ENCODE measurements around the gene DRC1. TPM values are rescaled to one million over a fixed set of nuclear protein-coding genes. Genes with fewer than 3 reads are reported as not detected.

Gene DRC1
- total and polyA plus RNA-seq, 7 experiments from 2014 or later: 0.29 TPM; not detected in 6

- H3K4me1 ChIP-seq (ENCODE audit: control insufficient read depth in 2 of 2, insufficient read depth in 2 of 2, low read length in 2 of 2): no peaks in the 10 kb centered on the region
- intact Hi-C loops (cut with micrococcal nuclease): no loop called here
- Mint-ChIP-seq H3K36me3 (no peaks in the 10 kb centered on the region), H3K4me1 (peaks cover 0 to 10% (median 4%) of the 10 kb centered on the region in 7 donors), H3K4me3 (no peak overlapping the region), H3K27me3 (peaks cover 0 to under 1% (median 0%) of the 10 kb centered on the region in 5 donors), H3K27ac (no peak overlapping the region), H3K9me3 (no peaks in the 10 kb centered on the region)
- H3K27me3 ChIP-seq (ENCODE audit: control insufficient read depth in 2 of 2, insufficient read depth in 2 of 2, low read length in 2 of 2): no peaks in the 10 kb centered on the region
- ATAC-seq (no peak), DNase-seq (no peak)
- H3K27ac ChIP-seq (ENCODE audit: low read depth, low read length): no peak overlapping the region
- no peaks in the 10 kb centered on the region for H3K9me3 ChIP-seq (ENCODE audit: control insufficient read depth in 2 of 3, low read length in 3 of 3)
- H3K4me3 ChIP-seq (ENCODE audit: low read length): no peak overlapping the region
- POLR2A ChIA-PET: no interaction called here
- H3K36me3 ChIP-seq (ENCODE audit: control insufficient read depth in 2 of 3, insufficient read depth in 3 of 3, low read length in 3 of 3): no peaks in the 10 kb centered on the region
- CTCF ChIA-PET: no interaction called here
Measured at GRCh38 chr2:26479789-26480565, 78.3 kb downstream of the DRC1 start.

- Mint-ChIP-seq H3K36me3 (no peaks in the 10 kb centered on the region), H3K27ac (no peak overlapping the region), H3K4me1 (peaks cover 0 to 10% (median 4%) of the 10 kb centered on the region in 7 donors), H3K4me3 (no peak overlapping the region), H3K27me3 (peaks cover 0 to 5% (median 0%) of the 10 kb centered on the region in 5 donors), H3K9me3 (no peaks in the 10 kb centered on the region)
- ChIA-PET POLR2A (no interaction called here), CTCF (no interaction called here)
- no peaks in the 10 kb centered on the region for H3K9me3 ChIP-seq (ENCODE audit: control insufficient read depth in 2 of 3, low read length in 3 of 3)
- no peaks in the 10 kb centered on the region for H3K36me3 ChIP-seq (ENCODE audit: control insufficient read depth in 2 of 3, insufficient read depth in 3 of 3, low read length in 3 of 3)
- H3K27ac ChIP-seq (ENCODE audit: low read depth, low read length): no peak overlapping the region
- no peak overlapping the region for H3K4me3 ChIP-seq (ENCODE audit: low read length)
- no peaks in the 10 kb centered on the region for H3K4me1 ChIP-seq (ENCODE audit: control insufficient read depth in 2 of 2, insufficient read depth in 2 of 2, low read length in 2 of 2)
- intact Hi-C loops (cut with micrococcal nuclease): no loop called here
- DNase-seq: no peak
- ATAC-seq: no peak
- H3K27me3 ChIP-seq (ENCODE audit: control insufficient read depth in 2 of 2, insufficient read depth in 2 of 2, low read length in 2 of 2): no peaks in the 10 kb centered on the region
Measured at GRCh38 chr2:26480566-26481423, 79.1 kb downstream of the DRC1 start.

DNA sequence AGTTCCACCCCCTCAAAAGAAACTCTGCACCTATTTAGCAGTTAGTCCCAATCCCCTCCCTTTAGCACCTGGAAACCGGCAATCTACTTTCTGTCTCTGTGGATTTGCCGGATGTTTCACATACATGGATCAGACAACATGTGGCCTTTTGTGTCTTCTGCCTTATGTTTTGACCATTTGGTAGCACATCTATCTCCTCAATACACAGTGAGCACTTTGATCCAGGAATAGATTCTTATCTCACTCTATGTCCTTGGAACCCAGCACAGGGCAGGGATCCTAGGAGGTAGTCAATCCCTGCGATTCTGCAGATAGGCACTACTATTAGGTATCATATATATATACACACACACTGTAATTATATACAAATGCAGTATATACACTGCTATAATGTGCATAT lies 80.0 kb downstream of the DRC1 start:
- no peak overlapping the region for H3K27ac Mint-ChIP-seq

DNA sequence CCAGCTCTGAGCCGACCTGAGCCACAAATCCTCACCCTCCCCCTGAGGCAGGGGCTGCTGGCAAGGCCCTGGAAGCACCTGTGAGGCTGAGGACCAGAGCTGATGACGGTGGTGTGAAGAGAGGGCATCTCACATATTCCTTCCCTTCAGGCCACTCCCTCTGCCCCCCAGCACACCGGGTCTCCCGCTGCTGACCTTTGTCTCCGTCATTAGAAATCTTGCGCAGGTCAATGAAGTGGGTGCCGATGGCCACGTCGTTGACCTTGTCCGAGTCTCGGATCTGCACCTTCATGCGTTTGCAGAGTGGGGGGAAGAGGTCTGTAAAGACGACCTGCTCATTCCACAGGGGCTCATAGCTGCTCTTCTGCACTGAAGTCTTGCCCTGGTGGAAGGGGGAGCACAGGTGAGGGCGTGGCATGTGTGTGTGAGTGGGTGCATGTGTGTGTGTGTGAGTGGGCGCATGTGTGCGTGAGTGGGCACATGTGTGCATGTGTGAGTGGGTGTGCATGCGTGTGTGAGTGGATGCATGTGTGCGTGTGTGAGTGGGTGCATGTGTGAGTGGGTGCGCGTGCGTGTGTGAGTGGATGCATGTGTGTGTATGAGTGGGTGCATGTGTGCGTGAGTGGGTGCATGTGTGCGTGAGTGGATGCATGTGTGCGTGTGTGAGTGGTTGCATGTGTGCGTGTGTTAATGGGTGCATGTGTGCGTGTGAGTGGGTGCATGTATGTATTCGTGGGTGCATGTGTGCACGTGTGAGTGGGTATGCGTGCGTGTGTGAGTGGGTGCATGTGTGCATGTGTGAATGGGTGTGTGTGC lies 80.7 kb downstream of the DRC1 start:
- intact Hi-C loops (cut with micrococcal nuclease): no loop called here
- Histone ChIP-seq H3K27ac (ENCODE audit: low read depth, low read length) (no peak overlapping the region), H3K36me3 (ENCODE audit: control insufficient read depth in 2 of 3, insufficient read depth in 3 of 3, low read length in 3 of 3) (no peaks in the 10 kb centered on the region), H3K9me3 (ENCODE audit: control insufficient read depth in 2 of 3, low read length in 3 of 3) (no peaks in the 10 kb centered on the region), H3K4me3 (ENCODE audit: low read length) (no peak overlapping the region), H3K27me3 (ENCODE audit: control insufficient read depth in 2 of 2, insufficient read depth in 2 of 2, low read length in 2 of 2) (no peaks in the 10 kb centered on the region), H3K4me1 (ENCODE audit: control insufficient read depth in 2 of 2, insufficient read depth in 2 of 2, low read length in 2 of 2) (no peaks in the 10 kb centered on the region)
- no peak overlapping the region for H3K27ac Mint-ChIP-seq
- ChIA-PET CTCF (no interaction called here), POLR2A (no interaction called here)
- no peak for ATAC-seq
- no peak for DNase-seq
- no peaks in the 10 kb centered on the region for H3K9me3 Mint-ChIP-seq
- H3K27me3 Mint-ChIP-seq: peaks cover 0 to 5% (median 0%) of the 10 kb centered on the region in 5 donors
- H3K36me3 Mint-ChIP-seq: no peaks in the 10 kb centered on the region
- peaks cover 0 to 10% (median 4%) of the 10 kb centered on the region in 7 donors for H3K4me1 Mint-ChIP-seq
- H3K4me3 Mint-ChIP-seq: no peak overlapping the region

More for the DNA sequence above, 80.0 kb downstream of the DRC1 start:
- POLR2A ChIA-PET: no interaction called here
- no peak overlapping the region for H3K4me3 ChIP-seq (ENCODE audit: low read length)
- H3K27me3 ChIP-seq (ENCODE audit: control insufficient read depth in 2 of 2, insufficient read depth in 2 of 2, low read length in 2 of 2): no peaks in the 10 kb centered on the region
- CTCF ChIA-PET: no interaction called here
- H3K9me3 Mint-ChIP-seq: no peaks in the 10 kb centered on the region
- no peaks in the 10 kb centered on the region for H3K36me3 Mint-ChIP-seq
- no peaks in the 10 kb centered on the region for H3K4me1 ChIP-seq (ENCODE audit: control insufficient read depth in 2 of 2, insufficient read depth in 2 of 2, low read length in 2 of 2)
- H3K27me3 Mint-ChIP-seq: peaks cover 0 to 5% (median 0%) of the 10 kb centered on the region in 5 donors
- H3K4me1 Mint-ChIP-seq: peaks cover 0 to 8% (median 4%) of the 10 kb centered on the region in 7 donors
- H3K36me3 ChIP-seq (ENCODE audit: control insufficient read depth in 2 of 3, insufficient read depth in 3 of 3, low read length in 3 of 3): no peaks in the 10 kb centered on the region
- H3K4me3 Mint-ChIP-seq: no peak overlapping the region
- no peaks in the 10 kb centered on the region for H3K9me3 ChIP-seq (ENCODE audit: control insufficient read depth in 2 of 3, low read length in 3 of 3)
- ATAC-seq: no peak
- no peak for DNase-seq
- no peak overlapping the region for H3K27ac ChIP-seq (ENCODE audit: low read depth, low read length)
- intact Hi-C loops (cut with micrococcal nuclease): no loop called here

DNA sequence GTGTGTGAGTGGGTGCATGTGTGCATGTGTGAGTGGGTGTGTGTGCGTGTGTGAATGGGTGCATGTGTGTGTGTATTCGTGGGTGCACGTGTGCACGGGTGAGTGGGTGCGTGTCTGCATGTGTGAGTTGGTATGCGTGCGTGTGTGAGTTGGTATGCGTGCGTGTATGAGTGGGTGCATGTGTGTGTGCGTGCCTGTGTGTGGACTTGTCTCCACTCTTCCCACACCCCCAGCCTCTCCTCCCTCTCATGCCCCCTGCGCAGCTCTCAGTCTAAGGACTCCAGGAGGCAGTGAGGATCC lies 81.3 kb downstream of the DRC1 start:
- Histone ChIP-seq H3K4me3 (ENCODE audit: low read length) (no peak overlapping the region), H3K4me1 (ENCODE audit: control insufficient read depth in 2 of 2, insufficient read depth in 2 of 2, low read length in 2 of 2) (no peaks in the 10 kb centered on the region), H3K36me3 (ENCODE audit: control insufficient read depth in 2 of 3, insufficient read depth in 3 of 3, low read length in 3 of 3) (no peaks in the 10 kb centered on the region), H3K27ac (ENCODE audit: low read depth, low read length) (no peak overlapping the region), H3K9me3 (ENCODE audit: control insufficient read depth in 2 of 3, low read length in 3 of 3) (no peaks in the 10 kb centered on the region), H3K27me3 (ENCODE audit: control insufficient read depth in 2 of 2, insufficient read depth in 2 of 2, low read length in 2 of 2) (no peaks in the 10 kb centered on the region)
- Mint-ChIP-seq H3K36me3 (no peaks in the 10 kb centered on the region), H3K4me3 (no peak overlapping the region), H3K27me3 (peaks cover 0 to 5% (median 0%) of the 10 kb centered on the region in 5 donors), H3K9me3 (no peaks in the 10 kb centered on the region), H3K27ac (no peak overlapping the region), H3K4me1 (peaks cover 0 to 5% (median 0%) of the 10 kb centered on the region in 7 donors)
- ChIA-PET CTCF (no interaction called here), POLR2A (no interaction called here)
- intact Hi-C loops (cut with micrococcal nuclease): no loop called here
- no peak for DNase-seq
- ATAC-seq: no peak

DNA sequence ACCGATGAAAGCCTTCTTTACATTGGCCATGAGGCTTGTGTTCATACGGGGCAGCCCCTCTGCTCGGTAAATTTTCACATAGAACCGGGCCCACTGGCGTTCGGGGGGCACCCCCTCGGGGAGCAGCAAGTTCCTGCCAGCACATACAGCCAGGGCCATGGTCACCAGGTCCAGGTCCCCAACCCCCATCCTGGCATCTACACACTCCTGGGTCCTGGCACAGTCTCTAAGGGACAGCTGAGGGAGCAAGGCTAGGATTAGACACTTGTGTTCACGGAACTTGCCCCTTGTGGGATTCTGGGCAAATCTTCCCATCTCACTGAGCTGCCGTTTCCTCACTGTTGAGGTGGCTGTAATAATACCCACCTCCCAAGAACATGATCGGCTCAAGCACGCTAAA lies 81.8 kb downstream of the DRC1 start:
- no peak overlapping the region for H3K27ac ChIP-seq (ENCODE audit: low read depth, low read length)
- ATAC-seq (no peak), DNase-seq (no peak)
- H3K4me3 Mint-ChIP-seq: no peak overlapping the region
- H3K9me3 Mint-ChIP-seq: no peaks in the 10 kb centered on the region
- no peaks in the 10 kb centered on the region for H3K27me3 ChIP-seq (ENCODE audit: control insufficient read depth in 2 of 2, insufficient read depth in 2 of 2, low read length in 2 of 2)
- no peaks in the 10 kb centered on the region for H3K36me3 Mint-ChIP-seq
- ChIA-PET CTCF (no interaction called here), POLR2A (no interaction called here)
- no peaks in the 10 kb centered on the region for H3K36me3 ChIP-seq (ENCODE audit: control insufficient read depth in 2 of 3, insufficient read depth in 3 of 3, low read length in 3 of 3)
- intact Hi-C loops (cut with micrococcal nuclease): no loop called here
- peaks cover 0 to 5% (median 0%) of the 10 kb centered on the region in 5 donors for H3K27me3 Mint-ChIP-seq
- no peak overlapping the region for H3K27ac Mint-ChIP-seq
- no peaks in the 10 kb centered on the region for H3K9me3 ChIP-seq (ENCODE audit: control insufficient read depth in 2 of 3, low read length in 3 of 3)
- peaks cover 0 to 4% (median 0%) of the 10 kb centered on the region in 7 donors for H3K4me1 Mint-ChIP-seq
- no peaks in the 10 kb centered on the region for H3K4me1 ChIP-seq (ENCODE audit: control insufficient read depth in 2 of 2, insufficient read depth in 2 of 2, low read length in 2 of 2)
- H3K4me3 ChIP-seq (ENCODE audit: low read length): no peak overlapping the region
